ENCODE measurements around the gene HCFC1.

DNA sequence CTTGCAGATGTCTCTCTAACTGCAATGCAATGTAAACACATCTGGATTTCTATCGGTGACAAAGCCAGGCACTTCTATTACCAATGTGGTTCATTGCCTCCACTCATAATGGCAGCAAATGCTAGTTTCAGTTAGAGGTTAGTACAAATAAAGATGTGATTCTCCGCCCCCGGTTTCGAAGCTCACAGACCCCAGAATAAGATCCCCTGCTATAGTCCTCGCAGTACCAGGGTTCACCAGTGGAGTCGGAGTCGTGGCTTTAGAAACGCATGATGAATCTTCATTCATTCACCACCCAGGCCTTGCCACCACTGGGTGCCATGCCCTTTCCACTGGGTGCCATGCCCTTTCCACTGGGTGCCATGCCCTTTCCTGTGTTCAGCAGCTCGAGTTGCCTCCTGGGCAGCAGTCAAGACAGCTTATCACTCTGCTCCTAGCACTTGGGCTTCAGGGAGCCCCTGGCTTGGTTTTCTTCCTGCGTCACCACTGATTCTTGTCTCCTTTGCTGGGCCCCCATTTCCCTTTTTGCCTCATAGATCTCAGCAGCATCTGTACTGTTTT lies 33.3 kb downstream of the HCFC1 start:
- TF ChIP-seq, protein P1, sequence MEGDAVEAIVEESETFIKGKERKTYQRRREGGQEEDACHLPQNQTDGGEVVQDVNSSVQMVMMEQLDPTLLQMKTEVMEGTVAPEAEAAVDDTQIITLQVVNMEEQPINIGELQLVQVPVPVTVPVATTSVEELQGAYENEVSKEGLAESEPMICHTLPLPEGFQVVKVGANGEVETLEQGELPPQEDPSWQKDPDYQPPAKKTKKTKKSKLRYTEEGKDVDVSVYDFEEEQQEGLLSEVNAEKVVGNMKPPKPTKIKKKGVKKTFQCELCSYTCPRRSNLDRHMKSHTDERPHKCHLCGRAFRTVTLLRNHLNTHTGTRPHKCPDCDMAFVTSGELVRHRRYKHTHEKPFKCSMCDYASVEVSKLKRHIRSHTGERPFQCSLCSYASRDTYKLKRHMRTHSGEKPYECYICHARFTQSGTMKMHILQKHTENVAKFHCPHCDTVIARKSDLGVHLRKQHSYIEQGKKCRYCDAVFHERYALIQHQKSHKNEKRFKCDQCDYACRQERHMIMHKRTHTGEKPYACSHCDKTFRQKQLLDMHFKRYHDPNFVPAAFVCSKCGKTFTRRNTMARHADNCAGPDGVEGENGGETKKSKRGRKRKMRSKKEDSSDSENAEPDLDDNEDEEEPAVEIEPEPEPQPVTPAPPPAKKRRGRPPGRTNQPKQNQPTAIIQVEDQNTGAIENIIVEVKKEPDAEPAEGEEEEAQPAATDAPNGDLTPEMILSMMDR (conservative IDR thresholded peaks at IDR 0.05): no peak
- TF ChIP-seq EZH2 (IDR thresholded peaks at IDR 0.05; ENCODE audit: low read depth): no peak
